WTC11 (cell line): ENCODE data around the gene PLEKHA6.

ENCODE experiments used
- ARID4B ChIP-seq: sonication (generic); formaldehyde crosslinking; IDR thresholded peaks from 2 replicates; pipeline ENCODE4 v1.8.0; 2023; ENCODE audit warnings: missing genetic modification reagents, mild to moderate bottlenecking, borderline replicate concordance
- ATF2 ChIP-seq: sonication (generic); formaldehyde crosslinking; IDR thresholded peaks from 2 replicates; pipeline ENCODE4 v1.8.1; 2022; ENCODE audit warnings: low read depth, missing genetic modification reagents, borderline replicate concordance
- CREM ChIP-seq: sonication (generic); formaldehyde crosslinking; IDR thresholded peaks from 2 replicates; pipeline ENCODE4 v1.8.1; 2022; ENCODE audit warnings: mild to moderate bottlenecking, missing genetic modification reagents, moderate library complexity
- CTCF ChIP-seq: fragments of 200-600 bp; IDR thresholded peaks from 2 replicates; pipeline ENCODE4 v1.8.0; 2022; ENCODE audit warnings: antibody characterized with exemption
- ETV6 ChIP-seq: sonication (generic); formaldehyde crosslinking; IDR thresholded peaks from 2 replicates; pipeline ENCODE4 v1.8.1; 2022; ENCODE audit warnings: mild to moderate bottlenecking, missing genetic modification reagents
- JUN ChIP-seq: sonication (generic); formaldehyde crosslinking; IDR thresholded peaks from 2 replicates; pipeline ENCODE4 v1.8.0; 2023; ENCODE audit warnings: mild to moderate bottlenecking, missing genetic modification reagents
- MYBL2 ChIP-seq: sonication (generic); formaldehyde crosslinking; IDR thresholded peaks from 2 replicates; pipeline ENCODE4 v1.8.1; 2023; ENCODE audit warnings: mild to moderate bottlenecking, moderate library complexity, missing genetic modification reagents
- NFYB ChIP-seq: sonication (generic); formaldehyde crosslinking; conservative IDR thresholded peaks from 2 replicates; pipeline ENCODE4 v1.8.0; 2022; ENCODE audit warnings: low read depth, missing genetic modification reagents
- OVOL2 ChIP-seq: fragments of 250-450 bp; sonication (Bioruptor Pico); IDR thresholded peaks from 2 replicates; pipeline ENCODE4 v1.9.0; 2021; ENCODE audit warnings: mild to moderate bottlenecking, borderline replicate concordance
- PREB ChIP-seq: sonication (generic); formaldehyde crosslinking; IDR thresholded peaks from 2 replicates; pipeline ENCODE4 v1.8.1; 2022; ENCODE audit warnings: mild to moderate bottlenecking, missing genetic modification reagents, moderate library complexity, borderline replicate concordance
- TEAD4 ChIP-seq: sonication (generic); formaldehyde crosslinking; IDR thresholded peaks from 2 replicates; pipeline ENCODE4 v1.8.0; 2022; ENCODE audit warnings: mild to moderate bottlenecking, missing genetic modification reagents
- USF2 ChIP-seq: sonication (generic); formaldehyde crosslinking; IDR thresholded peaks from 2 replicates; pipeline ENCODE4 v1.8.1; 2023; ENCODE audit warnings: mild to moderate bottlenecking, missing genetic modification reagents, moderate library complexity
- ZNF416 ChIP-seq: fragments of 250-450 bp; sonication (Bioruptor Pico); IDR thresholded peaks from 2 replicates; pipeline ENCODE4 v1.9.0; 2021; ENCODE audit warnings: mild to moderate bottlenecking, inconsistent platforms

GRCh38 chr1:204384636-204385352, 25.1 kb upstream of the PLEKHA6 start:
- no peak for TF ChIP-seq ETV6 (CRISPR knock-in tag)
- no peak for TF ChIP-seq TEAD4 (CRISPR knock-in tag)
- no peak for TF ChIP-seq JUN (CRISPR knock-in tag)
- TF ChIP-seq USF2 = no peak
- TF ChIP-seq ATF2 = no peak
- no peak for TF ChIP-seq CTCF
- no peak for TF ChIP-seq MYBL2
- TF ChIP-seq ARID4B (CRISPR knock-in tag) = no peak
- TF ChIP-seq CREM (CRISPR knock-in tag) = no peak
- TF ChIP-seq NFYB (CRISPR knock-in tag) = no peak
- TF ChIP-seq ZNF416 = no peak
- no peak for TF ChIP-seq PREB (CRISPR knock-in tag)
- TF ChIP-seq OVOL2 (CRISPR knock-in tag) = no peak
